ENCODE results near the gene ARHGAP15. TPM values are rescaled to one million over a fixed set of nuclear protein-coding genes. Genes with fewer than 3 reads are reported as not detected.

Gene ARHGAP15
- total RNA-seq, 1 donor = 0.43 TPM

DNA sequence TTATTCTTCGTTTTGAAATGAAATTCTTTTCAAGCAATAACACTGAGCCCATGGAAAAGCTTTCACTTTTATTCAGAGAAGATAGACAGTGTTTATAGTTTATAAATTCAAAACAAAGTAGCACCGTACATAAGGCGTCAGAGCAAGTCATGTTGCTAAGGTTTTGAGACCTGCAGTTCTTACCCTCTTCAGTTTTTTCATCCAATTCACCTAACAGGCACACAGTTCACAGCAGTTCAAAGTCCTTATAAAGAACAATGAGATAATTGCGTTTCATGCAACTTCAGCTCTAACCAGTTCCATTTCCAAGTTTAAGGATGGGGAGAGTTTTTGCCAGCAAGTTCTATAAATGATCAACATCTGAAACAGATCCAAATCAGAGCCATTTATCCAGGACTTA is 96.7 kb downstream of the ARHGAP15 start:
- TF ChIP-seq, protein P1, sequence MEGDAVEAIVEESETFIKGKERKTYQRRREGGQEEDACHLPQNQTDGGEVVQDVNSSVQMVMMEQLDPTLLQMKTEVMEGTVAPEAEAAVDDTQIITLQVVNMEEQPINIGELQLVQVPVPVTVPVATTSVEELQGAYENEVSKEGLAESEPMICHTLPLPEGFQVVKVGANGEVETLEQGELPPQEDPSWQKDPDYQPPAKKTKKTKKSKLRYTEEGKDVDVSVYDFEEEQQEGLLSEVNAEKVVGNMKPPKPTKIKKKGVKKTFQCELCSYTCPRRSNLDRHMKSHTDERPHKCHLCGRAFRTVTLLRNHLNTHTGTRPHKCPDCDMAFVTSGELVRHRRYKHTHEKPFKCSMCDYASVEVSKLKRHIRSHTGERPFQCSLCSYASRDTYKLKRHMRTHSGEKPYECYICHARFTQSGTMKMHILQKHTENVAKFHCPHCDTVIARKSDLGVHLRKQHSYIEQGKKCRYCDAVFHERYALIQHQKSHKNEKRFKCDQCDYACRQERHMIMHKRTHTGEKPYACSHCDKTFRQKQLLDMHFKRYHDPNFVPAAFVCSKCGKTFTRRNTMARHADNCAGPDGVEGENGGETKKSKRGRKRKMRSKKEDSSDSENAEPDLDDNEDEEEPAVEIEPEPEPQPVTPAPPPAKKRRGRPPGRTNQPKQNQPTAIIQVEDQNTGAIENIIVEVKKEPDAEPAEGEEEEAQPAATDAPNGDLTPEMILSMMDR (IDR thresholded peaks at IDR 0.05; ENCODE audit: insufficient read depth, low read depth, low read length) = no peak
- no peak for DNase-seq (ENCODE audit: low read depth)
- H3K4me3 ChIP-seq (ENCODE audit: low read depth, low read length) = no peak overlapping the region

DNA sequence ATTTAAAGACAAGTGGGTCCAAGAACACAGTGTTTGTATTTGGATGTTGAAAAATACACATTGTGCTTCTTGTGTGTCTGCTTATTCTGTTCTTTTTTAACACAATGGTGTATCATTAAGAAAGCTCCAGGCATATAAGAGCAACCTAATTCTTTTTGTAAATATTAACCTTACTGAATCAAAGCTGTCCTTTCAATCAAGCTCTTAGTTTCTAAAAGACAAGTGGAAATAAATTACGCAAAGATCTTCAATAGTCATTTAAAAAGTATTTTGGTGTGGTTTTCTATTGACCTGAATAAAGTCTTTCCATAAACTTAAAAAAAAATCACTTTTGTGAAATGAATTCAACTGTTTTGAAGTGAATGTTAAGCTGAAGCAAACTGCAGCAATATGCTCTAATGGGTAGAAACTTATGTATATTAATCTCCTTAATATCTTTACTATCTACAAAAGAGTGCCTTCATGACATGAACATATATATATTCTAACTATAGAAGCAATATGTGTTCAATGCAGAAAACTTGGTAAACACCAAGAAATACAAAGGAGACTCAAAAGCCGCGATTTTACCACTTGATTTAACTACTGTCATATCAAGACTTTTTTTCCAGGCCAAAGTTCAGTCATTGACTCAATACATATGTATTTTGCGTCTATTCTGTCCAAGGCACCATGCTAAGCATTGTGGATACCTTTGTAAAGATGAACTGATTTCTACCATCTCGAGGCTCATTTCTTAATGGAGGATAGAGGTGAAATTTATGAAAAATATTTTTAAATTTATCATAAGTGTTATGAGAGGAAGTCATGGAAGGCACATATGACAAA is 97.7 kb downstream of the ARHGAP15 start:
- TF ChIP-seq, protein P1 (IDR thresholded peaks at IDR 0.05; ENCODE audit: insufficient read depth, low read depth, low read length) = no peak
- no peak overlapping the region for H3K4me3 ChIP-seq (ENCODE audit: low read depth, low read length)
- DNase-seq (ENCODE audit: low read depth) = no peak

- TF ChIP-seq, protein P1 (IDR thresholded peaks at IDR 0.05; ENCODE audit: insufficient read depth, low read depth, low read length) = no peak
- no peak overlapping the region for H3K4me3 ChIP-seq (ENCODE audit: low read depth, low read length)
- DNase-seq (ENCODE audit: low read depth) = no peak
Observed at GRCh38 chr2:143229411-143229810, 100.2 kb downstream of the ARHGAP15 start.

DNA sequence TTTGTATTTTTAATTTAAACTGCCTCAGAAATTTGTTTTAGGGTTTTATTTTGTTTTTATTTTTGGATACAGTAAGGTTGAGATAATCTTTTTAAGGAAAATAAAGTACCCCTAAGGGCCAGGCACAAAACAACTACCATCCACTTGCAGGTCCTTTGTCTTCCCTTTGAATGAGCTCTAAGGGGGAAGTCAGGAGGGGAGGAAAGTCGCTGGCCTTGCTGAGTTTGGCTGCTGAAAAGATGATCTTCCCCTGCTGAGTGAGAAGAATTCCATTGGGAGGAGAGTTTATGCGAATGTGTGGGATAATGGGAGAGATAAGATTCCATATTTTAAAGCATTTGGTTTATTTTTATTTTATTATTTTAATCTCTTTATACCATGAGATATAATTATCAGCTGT is 100.7 kb downstream of the ARHGAP15 start:
- DNase-seq (ENCODE audit: low read depth) = no peak
- TF ChIP-seq, protein P1 (IDR thresholded peaks at IDR 0.05; ENCODE audit: insufficient read depth, low read depth, low read length) = no peak
- no peak overlapping the region for H3K4me3 ChIP-seq (ENCODE audit: low read depth, low read length)

DNA sequence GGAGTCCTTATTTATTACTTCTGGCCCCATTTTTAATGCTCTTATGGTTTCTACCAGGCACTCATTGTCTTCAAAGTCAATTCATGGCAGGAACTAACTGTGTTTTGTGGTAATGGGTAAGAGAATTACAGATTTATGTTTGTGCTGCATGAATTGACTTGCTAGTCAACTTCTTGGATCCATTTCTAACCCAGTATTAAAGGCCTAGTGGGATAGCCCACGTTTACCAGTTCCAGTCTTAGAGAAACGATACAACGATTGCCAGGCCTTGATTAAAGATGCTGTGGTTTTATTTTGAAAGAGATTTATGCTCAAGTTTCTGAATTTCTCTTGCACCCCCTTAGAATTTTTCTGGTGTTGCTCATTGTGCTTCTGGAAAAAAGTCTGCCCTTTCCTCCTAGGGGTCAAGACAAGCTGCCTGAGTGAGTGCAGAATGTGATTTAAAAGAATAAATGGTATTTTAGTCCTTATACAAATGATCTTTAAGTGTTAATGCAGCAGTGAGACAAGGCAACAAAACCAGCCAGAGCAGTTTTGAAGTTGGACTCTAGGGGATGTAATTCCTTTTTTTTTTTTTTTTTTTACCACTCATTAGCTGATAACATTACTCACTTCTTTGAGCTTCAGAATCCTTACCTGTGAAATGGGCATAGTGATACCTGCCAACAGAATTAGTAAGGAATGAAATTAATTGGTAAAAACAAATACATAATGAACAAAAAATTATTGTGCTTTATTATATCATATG is 101.5 kb downstream of the ARHGAP15 start:
- H3K4me3 ChIP-seq (ENCODE audit: low read depth, low read length) = no peak overlapping the region
- DNase-seq (ENCODE audit: low read depth) = no peak
- TF ChIP-seq, protein P1 (IDR thresholded peaks at IDR 0.05; ENCODE audit: insufficient read depth, low read depth, low read length) = no peak

GRCh38 chr2:143231254-143231645 is 102.0 kb downstream of the ARHGAP15 start:
- H3K4me3 ChIP-seq (ENCODE audit: low read depth, low read length) = no peak overlapping the region
- TF ChIP-seq, protein P1 (IDR thresholded peaks at IDR 0.05; ENCODE audit: insufficient read depth, low read depth, low read length) = no peak
- DNase-seq (ENCODE audit: low read depth) = no peak
